Sigmoid colon (tissue), 3 donors: ENCODE measurements around the gene PPP2R2C.

Experiments
- CTCF ChIP-seq, 4 experiments: fragments of 450-650 bp in 3 of 4; fragments of 200-600 bp in 1 of 4; IDR thresholded peaks; one replicate each; pipeline ENCODE4 v1.5.1; 2016 to 2019; ENCODE audit warnings: antibody characterized with exemption in 4 of 4, mild to moderate bottlenecking in 3 of 4, moderate library complexity in 2 of 4
- POLR2A ChIP-seq, 2 donors: fragments of 450-650 bp; IDR thresholded peaks; one replicate each; pipeline ENCODE4 v1.6.1; 2016; ENCODE audit warnings: antibody characterized with exemption in 2 of 2, mild to moderate bottlenecking in 2 of 2, moderate library complexity in 2 of 2

DNA sequence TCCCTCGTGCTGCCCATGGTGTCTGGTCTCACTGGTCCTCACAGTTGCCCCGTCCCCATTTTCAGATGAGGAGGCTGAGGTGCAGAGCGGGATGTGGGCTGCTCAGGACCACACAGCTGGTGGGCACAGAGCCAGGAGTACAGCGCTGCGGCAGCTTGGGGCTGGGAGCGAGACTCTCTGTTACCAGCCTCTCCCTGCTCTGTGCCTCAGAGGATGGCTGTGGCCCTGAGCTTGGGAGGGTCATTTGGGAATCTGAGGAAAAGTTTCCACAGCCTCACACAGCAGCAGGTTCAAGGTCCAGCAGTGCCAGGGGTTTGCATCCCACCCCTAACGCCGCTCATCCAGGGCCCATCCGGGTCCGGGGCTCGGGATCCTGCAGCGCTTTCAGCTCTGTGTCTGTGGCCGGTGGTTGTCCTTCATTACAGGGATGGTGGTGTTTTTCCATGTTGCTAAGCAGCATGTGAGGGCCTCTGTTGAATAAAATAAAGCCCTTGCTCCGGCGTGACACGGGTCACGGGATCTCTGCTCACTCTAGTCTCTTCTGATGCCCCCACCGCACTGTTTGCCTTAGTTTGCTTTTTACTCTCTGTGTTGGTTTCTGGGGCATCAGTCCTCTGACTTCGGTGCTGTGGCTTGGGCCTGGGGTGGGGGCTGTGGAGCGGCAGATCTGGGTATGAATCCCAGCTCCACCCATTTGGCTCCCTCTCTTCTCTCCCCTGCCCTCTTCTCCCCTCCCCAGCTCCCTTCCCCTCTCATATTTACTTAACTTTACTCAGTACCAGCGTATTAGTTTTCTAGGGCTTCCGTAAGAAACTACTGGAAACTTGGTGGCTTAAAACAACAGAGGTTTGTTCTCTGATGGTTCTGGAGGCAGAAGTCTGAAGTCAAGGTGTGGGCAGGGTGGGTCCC, 196.3 kb downstream of the PPP2R2C start:
- TF ChIP-seq POLR2A (IDR thresholded peaks at IDR 0.05) (no peak), CTCF (IDR thresholded peaks at IDR 0.05) (no peak)
